DMS 273 (cell line): ENCODE data around the gene C3orf49.

Experiments
- DNase-seq: peaks from one replicate; lab custom pipeline; 2025; ENCODE audit not compliant: unreplicated experiment; lab: John Stamatoyannopoulos, UW

C3orf49 gene

DNA sequence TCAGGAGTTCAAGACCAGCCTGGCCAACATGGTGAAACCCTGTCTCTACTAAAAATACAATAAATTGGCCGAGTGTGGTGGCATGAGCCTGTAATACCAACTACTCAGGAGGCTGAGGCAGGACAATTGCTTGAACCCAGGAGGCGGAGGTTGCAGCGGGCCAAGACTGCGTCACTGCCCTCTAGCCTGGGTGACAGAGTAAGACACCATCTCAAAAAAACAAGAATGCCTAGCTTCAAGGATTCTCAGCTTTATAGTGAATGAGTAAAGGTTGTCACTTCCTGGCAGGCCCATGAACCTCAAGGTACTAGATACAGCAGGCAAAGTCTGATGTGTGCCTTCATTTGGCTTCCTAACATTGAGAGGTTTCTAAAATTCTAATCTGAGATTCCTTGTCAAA lies 30.1 kb downstream of the C3orf49 start:
- no peak for DNase-seq

GRCh38 chr3:63851287-63851686 lies 32.2 kb downstream of the C3orf49 start:
- DNase-seq = no peak

DNA sequence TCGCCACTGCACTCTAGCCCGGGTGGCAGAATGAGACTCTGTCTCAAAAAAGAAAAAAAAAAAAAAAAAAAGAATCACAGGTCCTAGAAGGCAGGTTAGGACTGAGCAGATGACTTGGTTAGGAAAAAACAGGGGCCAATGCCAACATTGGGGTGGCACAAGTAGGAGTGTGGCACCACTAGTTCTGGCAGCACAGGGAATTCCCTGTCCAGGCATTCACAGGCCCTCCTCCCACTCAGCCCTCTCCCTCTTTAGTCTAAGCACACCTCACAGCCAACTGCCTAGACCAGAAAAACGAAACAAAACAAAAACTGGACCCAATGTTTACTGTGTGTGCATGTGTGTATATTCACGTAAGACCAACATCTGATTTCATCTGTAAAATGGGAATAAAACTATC lies 34.0 kb downstream of the C3orf49 start:
- DNase-seq = no peak

- no peak for DNase-seq
These were observed 36.3 kb downstream of the C3orf49 start for GRCh38 chr3:63855333-63855940.

- no peak for DNase-seq
These were observed 38.2 kb downstream of the C3orf49 start for GRCh38 chr3:63857311-63857710.

GRCh38 chr3:63860776-63861175 lies 41.7 kb downstream of the C3orf49 start:
- no peak for DNase-seq

DNA sequence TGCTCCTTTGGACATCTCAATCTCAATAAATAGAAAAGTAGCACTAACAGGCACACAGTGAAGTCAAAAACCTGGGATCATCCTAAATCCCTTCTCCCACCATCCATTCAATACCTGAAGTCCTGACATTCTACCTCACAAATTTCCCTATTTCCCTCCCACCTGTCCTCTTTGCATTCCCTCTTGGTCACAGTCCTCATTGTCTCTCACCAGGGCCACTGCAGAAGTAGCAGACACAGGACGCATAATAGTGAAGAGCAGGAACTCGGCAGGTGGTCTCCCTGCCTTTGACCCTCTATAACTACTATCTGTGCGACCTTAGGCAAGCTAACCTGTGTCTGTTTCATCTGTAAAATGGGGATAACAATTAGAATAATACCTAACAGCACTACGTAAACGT lies 42.2 kb downstream of the C3orf49 start:
- no peak for DNase-seq

- DNase-seq = no peak
These were observed 43.7 kb downstream of the C3orf49 start for GRCh38 chr3:63862804-63863149.

DNA sequence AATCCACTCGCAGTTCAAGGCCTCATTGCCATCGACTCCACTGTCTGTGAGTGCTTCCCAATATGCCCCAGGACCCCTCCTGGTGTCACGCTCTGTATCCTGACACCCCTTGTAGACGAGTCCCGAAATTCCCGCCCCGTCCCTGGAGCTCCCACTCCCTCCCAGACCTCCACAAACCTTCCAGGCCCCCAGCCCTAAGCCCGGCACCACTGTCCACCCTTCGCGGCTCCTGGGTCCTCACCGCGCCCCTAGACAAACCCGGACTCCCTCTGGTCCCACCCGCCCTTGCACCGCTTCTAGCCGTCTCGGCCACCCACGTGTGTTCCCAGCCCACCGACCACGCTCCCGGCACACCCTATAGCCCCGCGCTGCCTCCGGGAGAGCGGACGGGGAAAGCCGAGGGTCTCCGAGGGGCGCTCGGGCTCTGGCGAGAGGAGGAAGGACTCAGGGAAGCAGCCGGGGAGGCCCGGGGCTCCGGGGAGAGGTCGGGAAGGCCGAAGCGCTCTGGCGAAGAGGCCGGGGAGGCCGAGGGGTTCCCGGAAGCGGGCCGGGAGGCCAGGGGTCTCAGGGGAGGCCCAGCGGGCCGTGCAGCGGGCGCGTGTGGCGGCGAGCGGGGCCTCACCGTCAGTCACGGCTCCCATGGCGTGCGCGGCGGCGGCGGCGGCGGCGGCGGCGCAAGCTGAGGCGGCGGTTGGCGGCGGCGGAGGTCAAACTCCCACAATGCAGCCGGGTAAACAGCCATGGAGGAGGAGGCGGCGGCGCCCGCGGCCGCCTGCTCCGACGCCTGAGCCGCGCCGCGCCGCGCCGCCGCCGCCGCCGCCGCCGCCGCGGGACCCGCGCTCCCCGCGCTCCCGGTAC lies 44.3 kb downstream of the C3orf49 start, which contains the start of the genes ATXN7 and THOC7:
Gene ATXN7, plus strand, starts transcription at position 718 of the 858 bp plus-strand sequence. CDS start 48,732 bp downstream, outside the sequence.
Gene THOC7, minus strand, starts transcription at position 656 of the 858 bp plus-strand sequence. Its CDS starts 15 bp downstream, at position 641.
- peak; percentile 65 for DNase-seq

DNA sequence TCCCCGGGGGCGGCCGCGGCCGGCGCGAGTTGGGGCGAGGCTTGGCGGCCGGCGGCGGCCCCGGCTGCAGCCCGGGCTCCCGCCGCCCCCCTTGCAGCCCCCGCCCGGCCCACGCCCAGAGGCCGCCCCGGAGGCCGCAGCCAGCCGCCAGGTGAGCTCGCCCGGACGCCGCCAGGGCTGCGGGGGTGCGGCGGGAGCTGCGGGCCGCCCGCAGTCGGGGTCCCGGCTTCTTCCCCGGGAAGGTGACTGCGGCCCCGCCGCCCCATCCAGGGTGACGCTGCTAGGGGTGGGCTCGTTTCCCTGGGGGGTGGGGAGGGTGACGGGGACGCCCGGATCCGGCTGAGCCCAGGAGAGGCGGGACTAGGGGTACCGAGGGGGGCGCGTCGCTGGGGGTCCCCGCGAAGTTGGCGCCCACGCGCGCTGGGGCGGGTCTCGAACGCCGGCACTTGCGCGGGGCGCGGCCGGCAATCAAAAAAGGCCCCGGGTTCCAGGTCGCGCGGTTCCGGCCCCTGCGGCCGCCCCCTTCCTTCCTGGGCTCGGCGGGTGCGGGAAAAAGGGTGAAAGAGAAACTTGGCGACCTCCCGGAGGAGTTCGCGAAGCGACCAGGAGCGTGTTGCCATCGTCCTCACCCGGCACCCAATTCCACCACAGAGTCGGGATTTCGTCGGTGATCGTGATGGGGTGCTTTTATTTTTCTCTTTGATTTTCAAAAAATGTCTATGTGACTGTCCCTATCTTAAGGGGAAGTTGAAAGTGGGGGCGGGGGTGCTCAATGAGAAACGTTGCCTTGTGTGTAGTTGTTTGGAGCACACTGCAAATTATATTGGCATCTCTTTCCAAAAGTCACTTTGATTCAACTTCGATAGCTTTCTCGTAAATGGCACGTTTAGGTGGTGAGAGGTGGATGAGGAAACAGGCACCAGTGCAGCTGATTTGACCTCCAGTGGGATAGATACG lies 45.2 kb downstream of the C3orf49 start:
- peak; percentile 59 for DNase-seq

- no peak for DNase-seq
These were observed 45.8 kb downstream of the C3orf49 start for GRCh38 chr3:63864965-63865327.

DNA sequence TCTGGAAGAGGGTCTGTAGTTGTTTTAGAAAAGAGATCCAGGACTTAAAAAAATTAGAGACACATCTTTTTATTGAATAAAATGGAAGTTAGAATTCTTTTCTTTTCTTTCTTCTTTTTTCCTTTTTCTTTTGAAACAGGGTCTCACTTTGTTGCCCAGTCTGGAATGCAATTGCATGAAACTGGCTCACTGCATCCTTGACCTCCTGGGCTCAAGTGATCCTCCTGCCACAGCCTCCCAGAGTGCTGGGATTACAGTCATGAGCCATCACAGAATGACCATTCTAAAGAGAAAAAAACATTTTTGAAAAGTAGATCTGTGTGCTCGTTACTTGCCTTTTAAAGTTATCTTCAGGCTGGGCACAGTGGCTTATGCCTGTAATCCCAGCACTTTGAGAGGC lies 48.1 kb downstream of the C3orf49 start:
- DNase-seq = no peak

GRCh38 chr3:63869940-63870614 lies 51.0 kb downstream of the C3orf49 start:
- no peak for DNase-seq

GRCh38 chr3:63870615-63871005 lies 51.5 kb downstream of the C3orf49 start:
- no peak for DNase-seq

DNA sequence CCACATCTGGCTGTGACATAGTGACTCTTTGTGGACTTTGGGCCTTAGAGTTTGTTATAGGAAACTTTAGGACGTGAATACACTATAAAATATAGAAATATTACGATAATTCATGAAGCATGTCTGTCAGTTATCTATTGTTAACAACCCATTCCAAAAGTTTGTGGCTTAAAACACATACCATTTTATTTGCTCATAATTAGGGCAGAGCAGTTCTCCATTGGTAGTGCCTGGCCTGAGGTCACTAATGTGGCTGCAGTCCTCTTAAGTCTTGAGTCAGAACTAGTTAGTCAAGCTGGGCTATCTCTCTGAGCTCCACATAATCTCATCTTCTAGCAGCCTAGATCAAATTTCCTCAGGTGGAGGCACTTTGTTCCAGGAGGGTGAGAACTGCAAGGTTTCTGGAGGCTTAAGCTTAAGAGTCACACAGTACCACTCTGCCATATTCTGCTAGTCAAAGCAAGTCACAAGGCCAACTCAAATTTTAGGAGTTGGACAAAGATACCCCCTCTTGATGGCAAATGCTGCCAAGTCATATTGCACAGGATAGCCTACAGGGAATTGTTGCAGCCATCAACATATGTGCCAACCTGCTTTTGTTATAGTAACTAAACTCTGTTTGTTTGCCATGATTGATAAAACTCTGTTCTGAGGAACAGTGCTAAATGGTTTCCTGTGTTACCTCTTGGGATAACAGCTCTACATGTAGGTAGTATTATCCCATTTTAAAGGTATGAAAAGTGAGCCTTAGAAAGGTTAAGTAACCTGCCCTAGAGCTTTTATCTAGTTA lies 53.2 kb downstream of the C3orf49 start:
- DNase-seq = no peak

- DNase-seq = no peak
These were observed 55.7 kb downstream of the C3orf49 start for GRCh38 chr3:63874769-63875168.

- DNase-seq = no peak
These were observed 56.4 kb downstream of the C3orf49 start for GRCh38 chr3:63875510-63875909.

GRCh38 chr3:63876260-63876659 lies 57.2 kb downstream of the C3orf49 start:
- no peak for DNase-seq

DNA sequence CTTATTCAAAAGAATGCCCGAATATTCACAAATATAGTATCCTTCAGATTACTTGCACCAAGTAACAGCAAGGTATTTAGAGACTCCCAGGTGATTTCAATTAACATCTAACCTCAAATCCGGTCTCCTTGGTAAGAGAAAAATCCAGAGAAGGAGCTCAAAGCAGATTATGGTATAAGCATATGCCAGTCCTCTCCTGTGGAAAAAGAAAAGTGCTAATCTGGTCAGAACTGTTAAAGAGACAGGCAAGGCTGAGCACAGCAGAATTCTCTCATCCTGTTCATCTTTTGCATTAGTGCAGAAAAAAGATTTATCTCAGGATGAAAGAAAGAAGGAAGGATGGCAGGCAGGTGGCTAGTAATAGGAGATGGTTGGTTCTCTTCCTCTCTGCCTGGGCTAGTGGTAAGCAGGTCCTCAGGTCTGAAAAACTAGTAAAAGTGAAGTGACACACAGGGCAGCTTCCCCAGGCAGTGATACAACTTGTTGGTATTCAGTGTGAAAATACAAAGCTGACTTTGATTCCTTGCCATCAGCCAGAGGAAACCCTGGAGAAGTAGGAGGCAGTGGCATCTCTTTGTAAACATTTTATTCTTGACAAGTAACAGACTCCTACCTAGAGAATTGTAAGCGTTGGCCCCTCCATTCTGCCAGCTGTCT lies 58.8 kb downstream of the C3orf49 start:
- no peak for DNase-seq
